Activated CD8-positive, alpha-beta memory T cell treated with anti-CD3 and anti-CD28 coated beads, Interleukin-2, amount 50 U/mL, for 1 hour (primary cell): ENCODE measurements around the gene NFIA.

Experiments
- DNase-seq: peaks from one replicate; pipeline ENCODE4 v3.0.0-alpha.2; 2020; ENCODE audit errors: extremely low read depth

The NFIA gene

GRCh38 chr1:61494000-61494399, 411.6 kb downstream of the NFIA start:
- no peak for DNase-seq

DNA sequence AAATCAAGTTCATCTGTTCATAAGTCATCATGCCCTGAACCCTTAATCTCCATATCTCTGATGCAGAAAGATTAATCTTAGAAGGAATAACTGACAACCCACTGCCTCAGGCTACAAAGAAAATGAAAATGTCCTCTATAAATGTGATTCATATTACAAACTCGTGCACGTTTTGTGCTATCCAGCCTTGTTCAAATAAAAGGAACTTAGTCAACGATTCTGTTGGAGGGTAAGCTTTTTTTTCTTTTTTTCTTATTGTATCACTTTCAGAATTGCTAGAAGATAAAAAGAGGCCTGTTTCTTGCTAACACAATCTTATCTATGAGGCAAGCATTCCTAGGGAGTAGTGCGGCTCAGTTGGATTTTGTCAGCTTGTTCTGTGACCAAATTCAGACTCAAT, 414.1 kb downstream of the NFIA start:
- no peak for DNase-seq

- DNase-seq, result no peak
Measured at GRCh38 chr1:61497013-61497412, 414.7 kb downstream of the NFIA start.

DNA sequence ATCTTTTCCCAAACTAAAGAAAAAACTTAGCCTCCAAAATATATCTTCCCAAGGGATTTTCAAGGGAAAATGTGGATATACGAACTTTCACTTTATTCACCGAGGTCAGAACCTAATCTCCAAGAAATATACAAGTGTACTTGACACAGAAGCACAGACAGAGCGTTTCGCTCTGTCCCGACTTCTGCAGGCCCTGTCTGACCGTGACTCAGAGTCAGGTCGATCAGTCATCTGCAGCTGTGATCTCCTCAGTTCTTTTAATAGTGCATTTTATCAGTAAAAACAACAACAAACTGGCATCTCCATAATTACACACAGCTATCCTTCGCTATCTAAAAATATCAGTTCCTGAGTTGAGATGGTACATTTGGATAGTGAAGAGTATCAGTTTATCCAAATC, 416.0 kb downstream of the NFIA start:
- no peak for DNase-seq

- DNase-seq, result no peak
Measured at GRCh38 chr1:61501971-61502916, 419.9 kb downstream of the NFIA start.

DNA sequence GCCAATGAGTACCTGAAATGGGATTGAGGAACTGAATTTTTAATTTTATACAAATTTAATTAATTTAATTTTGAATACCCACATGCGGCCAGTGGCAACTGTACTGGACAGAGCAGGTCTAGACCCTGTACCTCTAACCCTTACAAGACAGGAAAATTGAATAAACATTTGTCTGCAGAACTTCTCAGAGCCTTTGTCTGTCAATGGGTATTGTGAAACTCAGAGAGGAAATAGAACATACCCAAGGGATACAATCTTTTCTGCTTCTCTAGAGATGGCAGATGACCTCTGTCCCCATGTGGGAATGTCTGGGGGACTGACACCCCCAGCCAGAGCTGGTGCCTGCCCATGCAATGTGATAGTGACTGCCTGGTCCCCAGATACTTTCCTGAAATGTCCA, 421.9 kb downstream of the NFIA start:
- DNase-seq, result no peak

- no peak for DNase-seq
Measured at GRCh38 chr1:61504852-61505390, 422.6 kb downstream of the NFIA start.

DNA sequence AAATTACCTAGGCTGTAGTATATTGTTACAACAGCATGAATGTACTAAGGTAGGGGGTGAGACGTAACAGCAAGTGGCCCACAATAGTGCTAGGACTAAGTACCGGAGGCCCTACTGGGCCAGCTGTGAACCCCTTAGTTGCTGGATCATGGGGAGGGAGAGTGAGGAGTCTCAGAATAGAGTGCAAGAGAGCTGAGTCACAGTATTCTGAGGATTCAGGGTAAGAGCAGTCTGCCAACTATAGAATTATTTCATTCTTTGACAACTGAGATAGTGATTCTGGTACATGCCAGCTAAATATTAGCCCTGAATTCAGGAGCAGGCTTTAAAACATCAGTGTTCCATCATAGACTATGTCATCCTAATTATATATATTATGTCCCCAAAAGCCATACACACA, 423.9 kb downstream of the NFIA start:
- no peak for DNase-seq

DNA sequence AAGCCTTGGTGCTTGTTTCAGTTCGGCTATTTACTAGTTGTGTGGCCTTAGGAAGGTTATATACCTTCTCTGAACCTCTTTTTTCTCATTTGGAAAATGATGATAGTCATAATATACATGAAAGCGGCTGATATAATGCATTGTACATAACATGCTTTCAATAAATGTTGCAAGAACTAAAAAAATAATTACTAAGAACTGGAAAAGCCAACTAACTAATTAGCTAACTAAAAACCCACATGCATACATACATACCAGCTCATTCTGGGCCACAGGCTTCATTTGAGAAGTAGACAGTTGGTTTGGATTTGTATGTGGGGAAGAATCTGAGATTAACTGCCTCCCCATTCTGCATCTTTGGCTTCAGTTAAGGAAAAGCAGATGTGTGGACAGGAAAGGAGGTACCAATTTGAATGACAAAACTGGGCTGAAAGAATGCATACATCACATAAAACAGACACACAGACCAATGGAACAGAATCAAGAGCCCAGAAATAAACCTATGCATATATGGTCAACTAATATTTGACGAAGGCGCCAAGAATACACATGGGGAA, 424.7 kb downstream of the NFIA start:
- no peak for DNase-seq
